Kidney tubule cell (primary cell): ENCODE measurements around the gene P2RY12.
"Not testable (repeated sequence)": the region's sequence is repeated elsewhere in the genome, so short reads cannot be mapped to it uniquely, and the experiment has no call there.

Experiments
- DNase-seq: peaks from one replicate; pipeline ENCODE4 v3.0.0-alpha.2; 2018; ENCODE audit warnings: low spot score

The P2RY12 gene

DNA sequence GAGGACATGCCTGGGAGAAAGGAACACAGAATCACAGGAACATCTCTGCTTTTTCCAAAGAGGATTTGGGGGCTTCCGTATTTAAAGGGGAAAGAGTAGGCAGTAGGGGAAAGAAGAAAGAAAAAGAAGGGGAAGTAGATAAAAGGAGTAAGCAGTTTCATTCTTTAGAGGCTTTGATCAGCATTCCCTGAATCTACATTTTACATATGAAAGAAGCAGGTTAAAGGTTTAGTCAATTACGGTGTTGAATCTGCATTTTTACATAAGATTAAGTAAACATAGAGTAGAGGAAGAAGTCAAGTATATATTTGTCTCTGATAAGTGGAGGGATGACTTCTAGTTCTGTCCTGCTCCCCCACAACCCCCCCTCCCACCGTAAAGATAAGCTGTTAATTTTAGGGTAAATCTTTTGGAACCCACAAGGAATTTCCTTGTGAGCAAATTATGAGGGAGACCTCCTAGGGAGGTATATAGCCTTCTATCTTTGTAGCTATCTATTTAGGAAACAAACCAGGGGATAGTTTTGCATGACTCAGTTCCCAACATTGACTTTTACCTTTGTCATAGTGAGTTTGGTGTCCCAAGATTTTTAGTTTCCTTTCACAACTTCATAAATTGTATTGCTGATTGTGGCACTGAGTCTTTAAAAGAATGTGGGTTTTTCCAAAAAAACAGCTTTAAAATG is 8.7 kb upstream of the P2RY12 start:
- no peak for DNase-seq

DNA sequence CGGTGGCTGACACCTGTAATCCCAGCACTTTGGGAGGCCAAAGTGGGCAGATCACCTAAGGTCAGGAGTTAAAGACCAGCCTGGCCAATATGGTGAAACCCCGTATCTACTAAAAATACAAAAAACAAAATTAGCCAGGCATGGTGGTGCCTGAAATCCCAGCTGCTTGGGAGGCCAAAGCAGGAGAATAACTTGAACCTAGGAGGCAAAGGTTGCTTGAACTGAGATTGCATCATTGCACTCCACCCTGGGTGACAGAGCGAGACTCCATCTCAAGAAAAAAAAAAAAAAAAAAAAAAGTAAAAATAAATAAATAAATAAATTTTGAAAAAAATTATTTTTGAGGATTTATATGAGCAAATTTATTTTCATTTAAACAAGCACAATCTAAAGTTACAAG is 7.6 kb upstream of the P2RY12 start:
- DNase-seq = not testable (repeated sequence)

DNA sequence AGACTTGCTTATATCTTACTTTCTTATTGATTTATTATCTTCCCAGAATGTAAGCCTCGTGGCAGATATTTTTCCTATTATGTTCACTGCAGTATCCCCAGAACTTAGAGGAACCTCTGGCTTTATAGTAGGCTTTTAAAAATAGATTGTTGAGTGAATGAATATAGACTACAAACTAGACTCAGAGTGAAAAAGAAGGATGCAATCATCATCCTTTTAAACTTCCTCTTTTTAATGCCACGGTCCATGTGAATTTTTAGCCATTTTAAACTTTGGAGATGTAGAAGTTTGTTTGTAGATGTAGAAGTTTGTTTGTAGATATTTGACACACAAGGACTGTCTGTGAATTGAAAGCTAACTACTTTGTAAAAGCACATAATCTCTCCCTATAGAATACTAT is 7.2 kb upstream of the P2RY12 start:
- no peak for DNase-seq

DNA sequence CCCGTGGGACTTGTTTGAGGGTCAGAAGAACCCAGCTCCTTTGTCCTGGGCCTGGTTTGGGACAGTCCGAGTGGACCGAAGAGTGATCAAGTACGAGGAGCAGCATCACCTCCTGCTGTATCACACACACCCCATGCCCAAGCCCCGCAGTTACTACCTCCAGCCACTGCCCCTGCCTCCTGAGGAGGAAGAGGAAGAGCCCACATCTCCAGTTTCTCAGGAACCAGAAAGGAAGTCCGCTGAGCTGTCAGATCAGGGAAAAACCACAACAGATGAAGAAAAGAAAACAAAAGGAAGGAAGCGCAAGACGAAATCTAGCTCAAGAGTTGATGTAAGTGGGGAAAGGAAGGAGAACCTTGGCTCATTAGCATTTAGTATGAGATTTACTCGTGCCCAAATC is 3.3 kb upstream of the P2RY12 start:
- no peak for DNase-seq

DNA sequence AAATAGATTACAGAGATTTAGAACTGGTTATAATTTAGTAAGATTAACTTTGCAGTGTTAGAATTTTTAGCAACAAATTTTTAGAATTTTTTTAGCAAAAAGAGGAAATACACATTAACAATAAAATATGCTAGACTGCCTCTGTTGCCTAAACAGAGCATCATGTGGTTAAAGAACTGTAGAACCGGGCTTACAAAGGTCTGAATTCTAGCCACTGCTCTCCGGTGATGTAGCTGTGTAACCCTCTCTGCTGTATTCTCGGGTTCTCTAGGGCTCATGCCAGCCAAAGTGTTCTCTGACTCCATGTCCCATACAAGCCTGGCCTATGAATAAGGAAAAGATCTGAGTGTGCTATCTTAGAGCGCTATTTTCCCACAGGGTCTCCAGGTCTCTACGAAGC is 2.9 kb upstream of the P2RY12 start:
- no peak for DNase-seq

DNA sequence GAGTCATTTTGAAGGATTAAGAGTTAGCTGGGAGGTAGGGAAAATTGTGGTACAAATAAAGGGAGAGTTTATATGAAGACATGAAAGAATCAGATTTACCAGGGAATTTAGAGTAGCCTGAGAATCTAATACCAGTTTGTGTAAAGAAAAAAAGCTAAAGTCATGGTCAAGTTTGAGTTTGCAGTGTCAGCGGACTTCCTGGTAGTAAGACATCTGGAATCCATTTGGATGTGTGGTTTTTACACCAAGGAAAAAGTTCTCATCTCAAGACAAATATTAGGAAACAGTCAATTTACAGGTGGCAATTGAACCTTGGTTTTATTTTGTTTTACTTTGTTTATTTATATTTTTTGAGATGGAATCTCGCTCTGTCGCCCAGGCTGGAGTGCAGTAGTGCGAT is 1.5 kb upstream of the P2RY12 start:
- no peak for DNase-seq

DNA sequence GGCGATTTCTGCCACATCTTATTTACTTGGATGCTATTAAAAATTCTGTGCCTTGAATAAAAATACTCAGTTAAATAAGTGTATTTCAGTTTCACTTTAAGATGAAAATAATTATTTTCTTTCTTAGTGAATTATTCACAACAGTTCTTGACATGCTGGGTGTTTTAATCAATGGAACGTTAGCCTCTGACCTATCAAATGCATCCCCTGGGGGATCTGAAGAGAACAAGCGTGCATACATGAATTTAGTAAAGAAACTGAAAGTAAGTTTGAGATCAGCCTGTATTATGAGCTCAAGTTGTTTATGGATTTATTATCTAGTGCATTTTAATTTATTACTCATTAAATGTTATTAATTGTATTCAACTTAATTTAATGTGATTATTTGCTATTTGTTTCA is 597 bp downstream of the P2RY12 start:
- DNase-seq = no peak

DNA sequence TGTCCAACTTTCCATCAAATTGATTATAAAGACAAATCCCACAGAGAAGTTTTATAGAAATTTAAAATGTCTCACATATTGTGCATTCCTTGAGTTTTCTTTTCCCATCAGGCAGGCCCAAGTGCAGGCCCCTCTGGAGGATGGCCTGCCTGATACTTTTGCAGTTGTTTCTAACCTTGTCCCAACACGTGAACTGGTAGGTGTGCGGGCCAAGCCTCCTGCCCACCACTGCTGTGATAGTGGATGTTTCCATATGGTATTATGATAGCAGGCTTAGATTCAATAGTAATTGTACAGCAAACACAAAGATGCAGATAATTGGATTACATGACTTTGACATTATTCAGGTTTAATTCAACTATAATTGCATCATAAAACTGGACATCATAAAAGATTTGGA is 1.4 kb downstream of the P2RY12 start:
- DNase-seq = no peak

DNA sequence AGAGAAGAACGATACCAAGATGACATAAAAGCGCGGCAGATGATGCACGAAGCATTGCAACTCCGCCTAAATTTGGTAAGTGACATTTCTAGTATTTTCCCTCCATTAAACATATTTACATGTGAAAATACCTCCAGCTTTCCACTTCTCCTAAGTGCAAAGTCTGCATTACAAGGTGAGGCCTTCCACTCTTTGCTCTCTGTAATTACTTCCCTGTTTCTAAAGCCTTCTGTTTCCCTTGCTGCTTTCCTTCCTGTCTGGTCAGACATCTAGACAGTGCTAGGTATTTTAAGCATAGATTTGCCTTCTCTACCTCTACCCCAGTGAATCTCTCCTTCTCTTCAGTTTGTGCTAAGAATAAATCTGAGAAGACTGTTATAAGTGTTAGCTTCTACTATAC is 1.9 kb downstream of the P2RY12 start:
- DNase-seq = no peak

DNA sequence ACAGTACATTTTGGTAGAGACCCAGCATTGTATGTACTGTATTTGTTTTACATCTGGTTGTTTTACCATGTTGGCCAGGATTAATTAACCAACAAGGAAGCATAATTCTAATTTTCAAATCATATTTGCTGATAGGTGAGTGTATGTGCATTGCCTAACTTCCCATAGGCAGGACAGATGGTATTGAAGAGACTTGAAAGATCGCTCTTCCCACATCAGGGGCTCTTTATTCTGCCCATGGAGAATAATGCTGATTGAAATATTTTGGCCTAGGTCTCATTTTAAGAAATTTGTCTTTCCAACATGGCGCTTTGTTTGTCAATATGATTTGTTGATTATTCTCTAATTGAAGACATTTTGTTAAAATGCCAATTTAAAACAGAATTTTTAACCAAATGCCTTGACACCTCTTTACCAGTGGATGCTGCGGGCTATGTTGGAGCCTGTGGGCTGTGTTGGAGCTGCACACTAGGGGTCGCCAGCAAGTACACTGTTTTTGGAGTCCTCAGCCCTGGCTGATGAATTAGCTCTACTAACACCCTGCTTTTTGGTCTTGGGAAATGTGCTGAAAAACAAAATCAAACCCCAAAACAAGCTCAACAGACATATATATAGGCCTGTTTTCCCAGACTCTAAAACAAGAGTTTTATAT is 5.3 kb downstream of the P2RY12 start:
- DNase-seq = peak; percentile 9

DNA sequence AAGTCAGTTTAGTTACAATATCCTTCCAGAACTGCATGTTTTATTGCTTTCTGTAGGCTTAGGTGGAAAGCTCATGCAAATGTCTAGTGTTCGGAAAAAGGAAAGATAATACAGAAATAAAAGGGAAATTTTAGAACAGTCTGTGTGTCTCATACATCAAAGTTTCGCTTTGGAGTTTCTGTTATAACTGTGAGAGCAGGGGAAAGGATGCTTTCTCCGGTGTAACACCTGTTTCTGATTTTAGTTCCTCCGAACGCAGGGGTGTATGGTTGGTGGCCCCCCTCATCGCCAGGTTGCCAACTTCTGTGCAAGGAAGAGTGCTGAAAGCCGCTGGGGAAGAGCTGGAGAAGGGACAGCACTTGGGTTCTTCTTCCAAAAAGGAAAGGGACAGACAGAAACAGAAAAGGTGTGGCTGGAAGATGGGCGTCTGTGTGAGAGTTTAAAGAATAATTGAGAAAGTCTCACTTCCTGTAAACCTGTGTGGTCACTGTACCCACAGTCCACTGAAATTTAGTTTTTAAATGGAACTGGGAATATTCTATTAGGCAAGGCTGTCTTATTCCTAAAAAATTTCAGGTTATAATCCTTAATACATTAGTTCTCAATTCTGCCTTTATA is 6.7 kb downstream of the P2RY12 start:
- DNase-seq = no peak

DNA sequence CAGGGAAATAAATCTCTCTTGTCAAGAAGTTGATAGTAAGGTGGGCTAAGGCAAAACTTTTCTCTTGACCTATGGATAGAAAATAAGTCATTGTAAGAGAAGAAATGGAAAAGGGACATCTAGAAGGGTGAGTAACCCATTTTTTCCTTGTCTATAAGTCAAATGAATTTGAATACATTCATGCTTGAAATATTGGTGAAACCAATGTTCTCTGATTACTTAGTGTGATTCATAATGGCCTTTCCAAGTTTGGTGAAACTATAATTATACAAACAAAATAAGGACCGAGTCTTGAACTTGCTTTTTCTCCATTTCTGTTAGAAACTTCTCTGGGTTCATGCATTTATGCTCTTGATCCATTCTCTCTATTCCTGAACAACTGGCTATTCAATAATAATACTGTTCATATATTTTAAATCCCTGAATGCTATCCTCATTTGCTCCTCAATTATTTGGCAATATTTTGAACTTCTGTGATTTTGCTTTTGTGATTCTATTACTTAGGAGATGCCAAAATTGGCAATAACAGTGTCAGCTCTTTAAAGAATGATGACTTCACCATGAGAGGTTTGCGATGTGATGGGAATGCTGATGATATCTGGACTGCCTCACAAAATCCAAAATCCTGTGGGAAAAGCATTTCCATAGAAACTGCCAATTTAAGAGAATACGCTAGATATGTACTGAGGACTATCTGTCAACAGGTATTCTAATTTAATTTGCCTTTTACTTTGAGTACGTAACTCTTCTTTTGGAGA is 12.3 kb downstream of the P2RY12 start:
- no peak for DNase-seq

DNA sequence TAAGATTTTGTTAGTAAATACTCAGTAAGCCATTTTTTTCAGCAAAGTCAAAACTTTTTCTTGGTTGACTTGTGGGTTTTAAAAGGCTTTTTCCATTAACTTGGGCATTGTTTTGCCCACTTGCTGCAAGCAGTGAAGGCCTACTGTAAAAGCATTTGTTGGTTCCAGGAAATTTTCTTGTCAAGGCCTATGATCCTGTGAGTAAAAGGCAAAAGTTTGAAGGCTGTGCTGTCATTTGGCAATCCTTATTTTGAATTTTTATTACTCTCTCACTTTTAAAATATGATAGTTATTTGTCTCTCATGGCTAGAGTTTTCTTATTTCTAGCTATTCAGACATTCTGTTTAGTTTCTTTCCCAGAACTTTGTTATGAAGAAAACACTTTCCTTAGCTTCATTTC is 13.0 kb downstream of the P2RY12 start:
- no peak for DNase-seq

DNA sequence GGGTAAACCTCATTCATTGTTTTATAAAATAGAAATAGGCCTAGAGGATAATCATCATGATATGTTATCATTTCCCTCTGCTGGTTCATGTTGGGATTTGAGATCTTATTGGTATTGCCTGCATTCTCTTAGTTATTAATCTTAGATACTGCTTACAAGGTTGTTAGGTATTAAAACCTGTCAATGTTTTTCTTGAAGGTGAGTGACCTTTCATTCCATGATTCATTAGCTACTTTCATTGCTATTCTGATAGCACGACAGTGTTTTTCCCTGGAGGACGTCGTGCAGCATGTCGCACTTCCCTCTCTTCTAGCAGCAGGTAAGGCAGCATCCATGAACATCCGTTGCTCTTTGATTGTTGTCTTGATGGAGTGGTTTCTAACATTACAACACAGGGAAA is 17.1 kb downstream of the P2RY12 start:
- DNase-seq = peak; percentile 72

DNA sequence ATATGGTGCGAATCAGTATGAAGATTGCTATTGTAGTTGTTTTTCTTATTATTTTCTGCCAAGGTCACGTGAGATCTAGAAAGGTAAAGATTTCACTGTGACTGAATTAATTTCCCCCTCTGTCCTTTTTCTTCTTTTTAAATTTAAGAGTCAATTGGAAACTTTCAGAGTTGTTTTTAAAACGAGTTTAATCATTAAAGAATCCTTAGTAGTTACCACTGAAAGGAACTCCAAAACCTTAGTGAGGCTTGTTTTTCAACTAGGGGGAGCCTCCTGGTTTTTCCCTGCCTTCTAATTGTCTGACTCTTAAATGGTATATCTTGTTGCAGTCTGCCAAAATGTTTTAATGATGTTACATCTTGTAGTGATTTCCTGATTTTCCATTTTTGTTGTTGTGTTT is 17.6 kb downstream of the P2RY12 start:
- no peak for DNase-seq

DNA sequence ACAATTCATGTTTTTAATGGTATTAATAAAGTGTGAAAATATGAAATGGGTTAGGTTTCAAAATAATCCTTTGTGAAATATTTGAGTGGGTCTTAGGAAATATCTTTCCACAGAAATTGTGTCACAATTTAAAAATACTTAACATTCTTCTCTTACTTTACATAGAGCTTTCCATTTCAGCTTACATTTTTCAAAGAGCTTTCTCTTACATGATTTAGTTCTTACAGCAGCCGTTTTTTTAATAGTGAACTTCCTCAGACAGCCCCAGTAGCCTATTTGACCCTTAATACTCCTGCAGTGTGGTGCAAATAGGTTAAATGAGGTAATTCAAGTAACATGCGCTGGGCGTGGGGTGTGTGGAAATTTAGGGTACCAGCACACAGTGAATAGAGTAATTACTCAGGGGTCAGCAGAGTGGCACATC is 21.8 kb downstream of the P2RY12 start:
- no peak for DNase-seq

DNA sequence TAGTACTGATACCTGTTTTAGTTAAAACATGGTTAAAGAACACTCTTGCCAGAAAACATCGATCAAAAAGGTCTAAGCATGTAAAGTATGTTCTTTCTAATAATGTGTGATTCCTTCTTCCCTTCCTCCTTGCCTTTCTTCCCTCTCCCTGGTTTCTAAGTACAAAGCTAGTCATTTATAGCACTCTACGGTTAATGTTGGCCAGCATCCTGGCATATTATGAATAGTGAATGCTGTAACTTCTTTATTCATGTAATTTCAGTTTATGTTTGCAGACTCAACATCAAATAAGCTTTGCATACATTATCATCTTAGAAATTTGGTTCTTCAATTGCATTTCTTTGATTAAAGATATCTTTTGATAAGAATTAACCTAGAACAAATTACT is 27.1 kb downstream of the P2RY12 start:
- DNase-seq = no peak

DNA sequence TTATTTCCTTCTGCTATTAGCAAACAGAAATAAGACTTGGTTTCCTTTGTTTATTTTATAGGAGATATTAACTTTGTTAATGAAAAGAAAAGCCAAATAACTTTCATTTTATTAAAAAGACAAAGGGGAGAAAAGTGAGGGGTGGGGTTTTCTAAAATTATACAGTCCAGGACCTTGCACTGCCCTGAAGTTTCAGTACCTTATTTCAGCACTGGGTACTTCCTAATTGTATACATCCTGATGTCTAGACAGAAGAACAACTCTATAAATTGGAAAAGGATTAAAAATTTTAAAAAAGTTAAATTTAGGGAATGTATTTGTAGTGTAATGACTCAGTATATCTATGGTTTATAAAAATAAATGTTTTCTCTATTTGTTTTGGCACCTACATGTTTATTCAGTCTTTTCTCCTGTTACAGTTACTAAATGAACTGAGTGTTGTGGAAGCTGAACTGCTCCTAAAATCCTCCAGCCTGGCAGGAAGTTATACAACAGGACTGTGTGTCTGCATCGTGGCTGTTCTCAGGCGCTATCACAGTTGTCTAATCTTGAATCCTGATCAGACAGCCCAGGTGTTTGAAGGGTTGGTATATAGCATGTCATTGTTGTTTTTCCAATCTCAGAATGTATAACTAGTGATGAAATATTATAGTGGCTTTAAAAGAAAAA is 27.6 kb downstream of the P2RY12 start:
- DNase-seq = no peak

DNA sequence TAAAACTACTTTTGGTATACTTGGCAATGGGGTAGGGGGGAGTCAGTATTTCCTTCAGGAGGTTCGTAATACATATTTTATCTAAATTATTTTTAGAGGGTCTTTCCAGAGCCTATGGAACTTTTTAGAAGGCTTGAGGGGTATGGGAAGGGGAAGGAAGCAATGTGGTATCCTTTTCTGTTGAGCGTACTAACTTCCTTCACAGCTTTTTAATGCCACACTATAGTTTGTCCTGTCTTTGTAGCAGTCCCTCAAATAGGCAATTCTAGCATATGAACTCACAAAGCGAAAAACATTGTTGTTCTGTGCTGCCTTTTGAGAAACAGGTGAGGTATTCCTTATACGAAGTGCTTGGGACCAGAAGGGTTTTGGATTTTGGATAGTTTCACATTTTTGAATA is 32.9 kb downstream of the P2RY12 start:
- no peak for DNase-seq

DNA sequence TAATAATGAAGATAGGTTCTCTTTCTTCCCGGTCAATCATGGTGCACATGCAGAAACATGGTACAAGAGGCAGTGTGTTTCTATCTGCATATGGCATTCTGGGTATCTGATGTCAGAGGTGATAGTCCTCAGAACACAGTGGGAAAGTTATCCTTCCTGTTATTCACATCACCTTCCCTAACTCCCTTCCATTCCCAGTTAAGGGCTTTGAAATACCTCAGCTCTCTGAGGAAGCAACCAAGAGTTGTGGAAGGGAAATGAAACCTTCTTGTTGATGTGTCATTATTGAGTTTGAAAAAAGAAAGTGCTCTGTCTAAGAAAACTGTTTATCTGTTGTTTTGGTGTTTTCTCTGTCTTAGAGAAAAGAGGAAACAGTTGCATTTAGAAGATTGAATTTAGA is 33.3 kb downstream of the P2RY12 start:
- no peak for DNase-seq

DNA sequence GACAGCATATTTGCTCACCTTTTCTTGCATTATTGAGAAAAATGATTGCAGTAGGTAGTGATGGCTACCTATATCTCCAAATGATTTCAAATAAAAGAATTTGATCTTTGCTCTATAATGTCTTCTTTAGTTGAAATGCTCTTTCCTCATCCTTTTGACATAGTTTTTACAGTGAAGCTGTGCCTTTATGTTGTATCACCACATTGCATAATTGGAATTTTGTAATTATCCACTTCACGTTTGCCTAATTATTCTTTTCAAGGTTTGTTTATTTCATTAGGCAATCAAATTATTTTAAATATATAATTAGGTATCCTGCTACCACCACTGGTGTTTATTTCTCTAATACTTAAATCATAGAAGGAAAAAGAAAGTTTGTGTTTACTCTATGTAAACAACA is 33.9 kb downstream of the P2RY12 start:
- DNase-seq = no peak

DNA sequence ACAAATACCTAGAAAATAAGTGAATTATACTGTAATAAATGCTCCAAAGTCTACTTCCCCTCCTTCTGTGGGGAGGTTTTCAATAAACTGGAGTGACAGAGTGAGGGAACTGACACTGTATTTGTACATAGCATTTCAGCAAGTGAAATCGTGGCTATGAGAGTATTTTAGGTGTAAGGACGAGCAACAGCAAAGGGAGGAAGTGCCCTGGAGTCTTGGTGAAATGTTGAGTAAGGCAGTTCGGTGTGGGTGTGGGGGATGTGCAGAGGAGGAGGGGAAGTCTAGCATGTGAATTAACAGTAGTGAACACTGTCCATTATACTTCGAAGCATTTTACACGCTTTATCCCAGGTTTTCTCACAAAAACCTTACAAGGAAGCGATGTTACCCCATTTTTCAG is 37.1 kb downstream of the P2RY12 start:
- no peak for DNase-seq
